GM19240 (cell line): ENCODE measurements around the gene CYTIP.
"Not testable (repeated sequence)": the region's sequence is repeated elsewhere in the genome, so short reads cannot be mapped to it uniquely, and the experiment has no call there.

ENCODE experiments used
- DNase-seq: peaks from one replicate; pipeline ENCODE4 v3.0.0; 2011; ENCODE audit warnings: low spot score; ENCODE audit not compliant: insufficient read length

The CYTIP gene

DNA sequence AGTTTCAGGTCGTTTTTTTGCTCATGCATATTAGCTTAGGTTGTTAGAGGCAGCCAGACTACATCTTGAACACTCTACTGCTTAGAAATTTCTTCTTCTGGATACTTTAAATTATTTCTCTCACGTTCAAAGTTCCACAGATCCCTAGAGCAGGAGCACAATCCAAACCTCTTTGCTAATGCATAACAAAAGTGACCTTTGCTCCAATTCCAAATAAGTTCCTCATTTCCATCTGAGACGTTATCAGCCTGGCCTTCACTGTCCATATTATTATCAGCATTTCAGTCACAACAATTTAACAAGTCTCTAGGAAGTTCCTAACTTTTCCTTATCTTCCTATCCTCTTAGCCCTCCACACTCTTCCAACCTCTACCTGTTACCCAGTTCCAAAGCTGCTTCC is 67.8 kb downstream of the CYTIP start:
- DNase-seq: no peak

DNA sequence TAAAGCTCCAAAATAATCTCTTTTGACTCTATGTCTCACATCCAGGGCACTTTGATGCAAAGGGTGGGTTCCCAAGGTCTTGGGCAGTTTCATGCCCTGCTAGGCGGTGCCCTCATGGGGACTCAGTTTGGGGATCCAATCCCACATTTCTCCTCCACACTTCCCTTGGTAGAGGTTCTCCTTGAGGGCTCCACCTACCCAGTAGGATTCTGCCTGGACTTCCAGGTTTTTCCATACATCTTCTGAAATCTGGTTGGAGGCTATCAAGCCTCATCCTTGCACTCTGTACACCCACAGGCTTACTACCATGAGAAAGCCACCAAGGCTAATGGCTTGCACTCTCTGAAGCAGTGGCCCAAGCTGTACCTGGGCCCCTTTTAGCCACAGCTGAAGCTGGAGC is 68.5 kb downstream of the CYTIP start:
- no peak for DNase-seq

DNA sequence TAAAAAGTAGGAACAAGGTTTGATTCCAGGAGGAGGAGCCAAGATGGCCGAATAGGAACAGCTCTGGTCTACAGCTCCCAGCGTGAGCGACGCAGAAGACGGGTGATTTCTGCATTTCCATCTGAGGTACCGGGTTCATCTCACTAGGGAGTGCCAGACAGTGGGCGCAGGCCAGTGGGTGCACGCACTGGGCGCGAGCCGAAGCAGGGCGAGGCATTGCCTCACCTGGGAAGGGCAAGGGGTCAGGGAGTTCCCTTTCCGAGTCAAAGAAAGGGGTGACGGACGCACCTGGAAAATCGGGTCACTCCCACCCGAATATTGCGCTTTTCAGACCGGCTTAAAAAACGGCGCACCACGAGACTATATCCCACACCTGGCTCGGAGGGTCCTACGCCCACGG is 75.4 kb downstream of the CYTIP start:
- DNase-seq: not testable (repeated sequence)

DNA sequence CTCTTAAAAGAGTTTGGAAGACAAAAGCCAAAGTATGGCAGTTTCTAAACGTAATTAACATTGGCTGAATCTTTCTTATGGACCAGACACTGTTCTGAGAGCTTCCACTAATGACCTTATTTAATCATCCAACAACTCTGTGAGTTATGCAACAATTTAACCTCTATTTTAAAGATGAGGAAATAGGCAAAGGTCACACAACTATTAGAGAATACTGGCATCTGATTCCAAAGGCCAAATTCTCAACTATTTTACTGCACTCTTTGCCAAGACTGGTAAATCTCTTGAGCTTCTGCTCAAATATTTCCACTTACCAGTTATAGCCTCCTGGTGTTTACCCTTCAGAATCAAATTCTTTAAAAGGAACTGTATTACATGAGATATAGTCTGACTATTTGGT is 76.2 kb downstream of the CYTIP start:
- DNase-seq: no peak
